Measurements from ENCODE around the gene JUND.

JUND gene

GRCh38 chr19:18319591-18320135 lies 38.2 kb upstream of the JUND start:
- no peaks in the 10 kb centered on the region for H3K9me3 ChIP-seq (replicated peaks; ENCODE audit: low read length)
- no peak overlapping the region for H3K4me3 ChIP-seq (ENCODE audit: low read length)
- peaks cover 13% of the 10 kb centered on the region for H3K36me3 ChIP-seq (ENCODE audit: insufficient read depth, low read length)
- no peak overlapping the region for H3K4me2 ChIP-seq (ENCODE audit: low read length)
- no peak overlapping the region for H3K9ac ChIP-seq (ENCODE audit: low read depth, low read length)
- no peaks in the 10 kb centered on the region for H3K27me3 ChIP-seq (ENCODE audit: control insufficient read depth, insufficient read depth, low read length)
- peaks cover 20% of the 10 kb centered on the region for H3K4me1 ChIP-seq (ENCODE audit: control insufficient read depth, insufficient read depth, low read length)

GRCh38 chr19:18317961-18318800 lies 36.8 kb upstream of the JUND start:
- Histone ChIP-seq H3K9me3 (replicated peaks; ENCODE audit: low read length) (no peaks in the 10 kb centered on the region), H3K4me2 (ENCODE audit: low read length) (no peak overlapping the region), H3K4me1 (ENCODE audit: control insufficient read depth, insufficient read depth, low read length) (peaks cover 21% of the 10 kb centered on the region), H3K4me3 (ENCODE audit: low read length) (no peak overlapping the region), H3K27me3 (ENCODE audit: control insufficient read depth, insufficient read depth, low read length) (no peaks in the 10 kb centered on the region), H3K36me3 (ENCODE audit: insufficient read depth, low read length) (peaks cover 13% of the 10 kb centered on the region), H3K9ac (ENCODE audit: low read depth, low read length) (peak overlapping the region; percentile 22)

GRCh38 chr19:18313398-18313797 lies 32.0 kb upstream of the JUND start:
- Histone ChIP-seq H3K9ac (ENCODE audit: low read depth, low read length) (no peak overlapping the region), H3K4me2 (ENCODE audit: low read length) (no peak overlapping the region), H3K9me3 (replicated peaks; ENCODE audit: low read length) (no peaks in the 10 kb centered on the region), H3K4me1 (ENCODE audit: control insufficient read depth, insufficient read depth, low read length) (peaks cover 13% of the 10 kb centered on the region), H3K36me3 (ENCODE audit: insufficient read depth, low read length) (peaks cover 42% of the 10 kb centered on the region), H3K27me3 (ENCODE audit: control insufficient read depth, insufficient read depth, low read length) (no peaks in the 10 kb centered on the region), H3K4me3 (ENCODE audit: low read length) (no peak overlapping the region)

DNA sequence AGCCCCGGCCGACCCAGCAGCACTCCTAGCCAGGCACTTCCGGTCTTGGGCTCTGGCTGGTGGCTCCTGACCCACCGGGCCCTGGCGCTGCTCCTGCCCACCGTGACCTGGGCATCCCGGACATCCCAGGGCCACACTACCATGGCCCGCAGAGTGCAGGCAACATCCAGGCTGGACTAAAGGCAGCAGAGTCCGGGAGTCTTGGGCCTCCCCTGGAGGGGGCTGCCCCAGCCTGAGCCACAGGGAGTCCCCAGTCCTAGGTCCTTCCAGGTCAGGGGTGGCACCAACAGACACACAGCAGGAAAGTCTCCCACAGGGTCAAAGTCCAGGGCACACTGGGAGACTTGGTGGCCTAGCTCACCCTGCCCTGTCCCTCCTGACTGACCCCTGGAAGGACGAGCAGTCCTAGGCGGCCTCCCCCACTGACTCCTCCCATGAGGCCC lies 30.7 kb upstream of the JUND start:
- Histone ChIP-seq H3K4me1 (ENCODE audit: control insufficient read depth, insufficient read depth, low read length) (peaks cover 13% of the 10 kb centered on the region), H3K36me3 (ENCODE audit: insufficient read depth, low read length) (peaks cover 45% of the 10 kb centered on the region), H3K9me3 (replicated peaks; ENCODE audit: low read length) (no peaks in the 10 kb centered on the region), H3K4me3 (ENCODE audit: low read length) (no peak overlapping the region), H3K9ac (ENCODE audit: low read depth, low read length) (no peak overlapping the region), H3K27me3 (ENCODE audit: control insufficient read depth, insufficient read depth, low read length) (no peaks in the 10 kb centered on the region), H3K4me2 (ENCODE audit: low read length) (no peak overlapping the region)

DNA sequence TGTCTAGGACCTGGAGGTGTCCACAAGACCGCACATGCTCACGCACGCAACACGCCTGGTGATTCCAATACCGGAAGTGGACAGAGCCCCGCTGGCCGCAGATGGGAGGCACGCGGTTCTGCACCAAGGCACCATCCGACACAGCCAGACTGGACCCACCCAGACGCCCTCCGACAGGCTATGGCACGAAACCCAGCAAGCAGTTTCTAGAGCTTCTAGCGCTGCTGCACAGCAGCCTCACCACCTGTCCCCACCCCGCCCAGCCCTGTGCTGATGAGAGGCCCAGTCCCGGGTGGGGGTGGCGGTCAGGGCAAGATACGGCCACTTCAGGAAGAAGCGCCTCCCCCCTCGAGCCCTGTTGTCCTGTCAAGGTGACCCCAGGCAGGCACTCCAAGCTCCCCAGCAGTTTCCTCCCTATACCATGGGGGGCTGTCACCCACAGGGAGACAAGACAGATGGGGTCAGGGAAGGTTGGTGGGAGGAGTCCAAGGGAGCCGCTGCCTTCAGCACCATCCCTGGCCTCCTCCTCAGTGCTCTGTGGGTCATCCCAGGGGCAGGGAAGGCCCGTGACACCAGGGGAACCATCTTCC lies 30.2 kb upstream of the JUND start:
- Histone ChIP-seq H3K4me2 (ENCODE audit: low read length) (no peak overlapping the region), H3K36me3 (ENCODE audit: insufficient read depth, low read length) (peaks cover 46% of the 10 kb centered on the region), H3K4me1 (ENCODE audit: control insufficient read depth, insufficient read depth, low read length) (peaks cover 13% of the 10 kb centered on the region), H3K4me3 (ENCODE audit: low read length) (no peak overlapping the region), H3K9me3 (replicated peaks; ENCODE audit: low read length) (no peaks in the 10 kb centered on the region), H3K9ac (ENCODE audit: low read depth, low read length) (no peak overlapping the region), H3K27me3 (ENCODE audit: control insufficient read depth, insufficient read depth, low read length) (no peaks in the 10 kb centered on the region)

GRCh38 chr19:18310966-18311365 lies 29.5 kb upstream of the JUND start:
- Histone ChIP-seq H3K9me3 (replicated peaks; ENCODE audit: low read length) (no peaks in the 10 kb centered on the region), H3K9ac (ENCODE audit: low read depth, low read length) (no peak overlapping the region), H3K4me2 (ENCODE audit: low read length) (no peak overlapping the region), H3K4me3 (ENCODE audit: low read length) (no peak overlapping the region), H3K27me3 (ENCODE audit: control insufficient read depth, insufficient read depth, low read length) (no peaks in the 10 kb centered on the region), H3K4me1 (ENCODE audit: control insufficient read depth, insufficient read depth, low read length) (peaks cover 13% of the 10 kb centered on the region), H3K36me3 (ENCODE audit: insufficient read depth, low read length) (peaks cover 52% of the 10 kb centered on the region)

DNA sequence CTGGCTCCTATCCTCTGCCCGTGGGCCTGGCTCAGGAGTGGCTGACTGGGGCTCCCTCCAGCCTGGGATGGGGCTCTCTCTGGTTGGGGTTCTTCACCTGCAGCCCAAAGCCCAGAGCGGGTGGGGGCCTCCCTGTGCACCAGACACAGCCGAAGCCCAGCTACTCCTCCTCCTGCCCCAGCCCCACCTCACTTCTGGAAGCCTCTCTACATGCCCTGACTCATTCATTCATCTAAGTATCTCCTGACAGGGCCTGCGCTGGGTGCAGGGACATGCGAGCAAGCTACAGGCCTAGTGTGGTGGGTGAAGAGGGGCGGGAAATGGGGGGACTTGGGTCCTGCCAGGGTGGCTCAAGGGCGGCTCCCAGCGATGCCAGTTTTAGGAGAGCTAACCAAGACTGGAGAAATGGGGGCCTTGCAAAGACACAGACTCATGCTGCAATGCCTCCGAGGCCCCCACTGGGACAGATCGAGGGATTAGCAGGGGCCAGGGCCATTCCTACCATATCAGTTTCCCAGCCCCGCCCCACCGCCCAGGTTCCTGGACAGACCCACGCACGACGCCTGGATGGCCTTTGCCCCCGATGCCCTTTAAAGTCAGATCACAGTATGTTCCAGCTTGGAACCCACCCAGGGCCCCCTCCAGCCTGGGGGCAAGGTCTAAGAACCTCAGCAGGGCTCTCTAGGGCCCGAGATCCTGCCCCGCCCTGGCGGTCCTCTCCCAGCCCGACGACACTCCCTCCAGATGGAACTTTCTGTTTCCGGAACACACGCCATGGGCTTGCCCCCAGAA lies 28.9 kb upstream of the JUND start:
- peaks cover 49% of the 10 kb centered on the region for H3K36me3 ChIP-seq (ENCODE audit: insufficient read depth, low read length)
- H3K9ac ChIP-seq (ENCODE audit: low read depth, low read length): no peak overlapping the region
- no peak overlapping the region for H3K4me3 ChIP-seq (ENCODE audit: low read length)
- H3K4me1 ChIP-seq (ENCODE audit: control insufficient read depth, insufficient read depth, low read length): peaks cover 17% of the 10 kb centered on the region
- no peaks in the 10 kb centered on the region for H3K27me3 ChIP-seq (ENCODE audit: control insufficient read depth, insufficient read depth, low read length)
- H3K9me3 ChIP-seq (replicated peaks; ENCODE audit: low read length): no peaks in the 10 kb centered on the region
- H3K4me2 ChIP-seq (ENCODE audit: low read length): no peak overlapping the region

- Histone ChIP-seq H3K27me3 (ENCODE audit: control insufficient read depth, insufficient read depth, low read length) (no peaks in the 10 kb centered on the region), H3K4me2 (ENCODE audit: low read length) (no peak overlapping the region), H3K4me3 (ENCODE audit: low read length) (no peak overlapping the region), H3K4me1 (ENCODE audit: control insufficient read depth, insufficient read depth, low read length) (peaks cover 24% of the 10 kb centered on the region), H3K9ac (ENCODE audit: low read depth, low read length) (no peak overlapping the region), H3K9me3 (replicated peaks; ENCODE audit: low read length) (no peaks in the 10 kb centered on the region), H3K36me3 (ENCODE audit: insufficient read depth, low read length) (peaks cover 46% of the 10 kb centered on the region)
Measured at GRCh38 chr19:18309525-18310064, 28.2 kb upstream of the JUND start.

DNA sequence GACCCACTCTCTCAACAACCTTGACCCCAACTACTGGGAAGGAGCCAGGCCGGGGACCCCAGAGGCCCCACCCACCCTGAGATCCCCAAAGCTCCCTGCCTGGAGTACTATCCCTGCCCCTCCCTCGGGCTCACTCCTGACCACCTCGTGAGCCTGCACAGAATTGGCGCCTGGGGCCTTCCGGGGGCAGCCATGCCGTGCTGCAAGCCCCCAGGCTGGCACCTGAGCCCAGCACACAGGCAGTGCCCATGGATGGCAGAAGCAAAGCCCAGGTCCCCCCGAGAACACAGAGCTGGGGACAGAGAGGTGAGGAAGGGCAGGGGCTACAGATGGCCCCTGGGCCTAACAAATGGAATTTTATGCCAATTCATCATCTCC lies 27.5 kb upstream of the JUND start:
- Histone ChIP-seq H3K4me1 (ENCODE audit: control insufficient read depth, insufficient read depth, low read length) (peaks cover 26% of the 10 kb centered on the region), H3K9ac (ENCODE audit: low read depth, low read length) (no peak overlapping the region), H3K36me3 (ENCODE audit: insufficient read depth, low read length) (peaks cover 46% of the 10 kb centered on the region)

GRCh38 chr19:18308051-18308947 lies 26.9 kb upstream of the JUND start:
- Histone ChIP-seq H3K4me2 (ENCODE audit: low read length) (no peak overlapping the region), H3K4me1 (ENCODE audit: control insufficient read depth, insufficient read depth, low read length) (peaks cover 27% of the 10 kb centered on the region), H3K9ac (ENCODE audit: low read depth, low read length) (no peak overlapping the region), H3K4me3 (ENCODE audit: low read length) (no peak overlapping the region), H3K36me3 (ENCODE audit: insufficient read depth, low read length) (peaks cover 46% of the 10 kb centered on the region), H3K9me3 (replicated peaks; ENCODE audit: low read length) (no peaks in the 10 kb centered on the region), H3K27me3 (ENCODE audit: control insufficient read depth, insufficient read depth, low read length) (no peaks in the 10 kb centered on the region)

More for the DNA sequence above, 27.5 kb upstream of the JUND start:
- Histone ChIP-seq H3K9me3 (replicated peaks; ENCODE audit: low read length) (no peaks in the 10 kb centered on the region), H3K4me2 (ENCODE audit: low read length) (no peak overlapping the region), H3K4me3 (ENCODE audit: low read length) (no peak overlapping the region), H3K27me3 (ENCODE audit: control insufficient read depth, insufficient read depth, low read length) (no peaks in the 10 kb centered on the region)

All from skeletal muscle satellite cell (primary cell).